Activated CD4-positive, alpha-beta T cell treated with anti-CD3 and anti-CD28 coated beads, Interleukin-2, amount 10 ng/mL, durations not matched to agents 7 days and 5 days (primary cell): Measurements from ENCODE around the gene EPHA4. TPM values are rescaled to one million over a fixed set of nuclear protein-coding genes. Genes with fewer than 3 reads are reported as not detected.

Source experiments
- CTCF ChIA-PET: fragments of 350-600 bp; sonication (Branson Sonifier 250); formaldehyde crosslinking; loops from one replicate; lab custom pipeline; 2021; ENCODE audit warnings: antibody characterized with exemption; lab: Charles Lee
- POLR2A ChIA-PET: fragments of 350-600 bp; sonication (Branson Sonifier 250); formaldehyde crosslinking; loops from one replicate; lab custom pipeline; 2021; ENCODE audit warnings: antibody characterized with exemption; lab: Charles Lee
- DNase-seq: peaks from one replicate; pipeline ENCODE4 v3.0.0-alpha.2; 2020
- H3K27ac Mint-ChIP-seq: one replicate; pipeline ENCODE4 v1.8.0; 2021; ENCODE audit warnings: mild to moderate bottlenecking, moderate library complexity, mixed read lengths
- H3K27me3 Mint-ChIP-seq: one replicate; pipeline ENCODE4 v1.8.0; 2021; ENCODE audit warnings: mixed read lengths
- H3K36me3 Mint-ChIP-seq: one replicate; pipeline ENCODE4 v1.8.0; 2021; ENCODE audit warnings: low read depth, mixed read lengths
- H3K4me1 Mint-ChIP-seq: one replicate; pipeline ENCODE4 v1.8.0; 2021; ENCODE audit warnings: mixed read lengths
- H3K4me3 Mint-ChIP-seq: one replicate; pipeline ENCODE4 v1.8.0; 2021; ENCODE audit warnings: mild to moderate bottlenecking, moderate library complexity, mixed read lengths
- H3K9me3 Mint-ChIP-seq: one replicate; pipeline ENCODE4 v1.8.0; 2021; ENCODE audit warnings: mixed read lengths
- total RNA-seq, 2 experiments: library from RNA; stranded (reverse); gene quantifications; one replicate each; pipeline ENCODE4 v1.2.3, GENCODE V29; 2021

Gene EPHA4
- total RNA-seq, 2 experiments from 2014 or later = 28.2 to 29.3 TPM

DNA sequence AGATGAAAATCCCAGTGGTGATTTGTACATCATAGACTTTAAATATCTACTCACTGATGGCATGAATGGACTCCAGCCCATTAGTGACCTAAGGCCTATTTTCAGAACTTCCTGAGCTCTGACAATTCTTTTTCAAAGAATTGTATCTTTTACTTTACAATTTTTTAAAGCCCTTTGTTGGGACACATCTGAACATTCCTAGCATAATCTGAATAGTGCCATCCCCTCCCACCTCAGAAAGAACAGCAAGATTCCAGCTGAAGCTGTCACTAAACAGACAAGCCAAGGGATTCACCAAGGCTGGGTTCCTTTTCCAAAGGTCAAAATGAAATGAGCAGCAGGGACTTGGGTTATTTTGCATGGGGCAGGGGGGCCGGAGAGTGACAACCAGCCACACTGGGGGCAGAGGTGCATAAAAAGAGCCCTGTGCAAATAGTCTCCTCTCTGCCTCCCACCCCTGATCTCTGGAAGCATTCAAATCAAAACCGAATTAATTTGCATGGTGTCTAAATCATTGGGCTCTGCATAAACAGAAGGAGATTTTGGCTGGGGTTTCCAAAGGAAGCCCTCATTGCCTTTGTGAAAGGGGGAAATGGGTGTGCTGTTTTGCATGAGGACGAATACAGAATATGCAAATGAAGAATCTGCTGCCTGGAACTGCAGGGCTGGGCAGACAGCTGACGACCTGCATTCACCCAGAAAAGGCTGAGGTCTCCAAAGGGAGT, 17.2 kb downstream of the EPHA4 start:
- H3K4me1 Mint-ChIP-seq = peaks cover 29% of the 10 kb centered on the region
- no peaks in the 10 kb centered on the region for H3K27me3 Mint-ChIP-seq
- no peak overlapping the region for H3K4me3 Mint-ChIP-seq
- POLR2A ChIA-PET = no interaction called here
- H3K27ac Mint-ChIP-seq = peak overlapping the region; percentile 52
- no peaks in the 10 kb centered on the region for H3K9me3 Mint-ChIP-seq
- H3K36me3 Mint-ChIP-seq = peaks cover 16% of the 10 kb centered on the region
- DNase-seq = no peak
- CTCF ChIA-PET = interaction anchor here (1.6 kb wide), 1 partner anchor 18 kb away, joined by 4 read pairs; no protein-coding TSS in a partner anchor

- Mint-ChIP-seq H3K4me3 (no peak overlapping the region), H3K27me3 (no peaks in the 10 kb centered on the region), H3K9me3 (no peaks in the 10 kb centered on the region), H3K4me1 (peaks cover 29% of the 10 kb centered on the region), H3K27ac (no peak overlapping the region), H3K36me3 (peaks cover 11% of the 10 kb centered on the region)
- DNase-seq = no peak
- CTCF ChIA-PET = interaction anchor here (0.8 to 1.6 kb wide), 2 partner anchors 20 to 56 kb away, joined by 3 to 4 read pairs; no protein-coding TSS in a partner anchor
- POLR2A ChIA-PET = no interaction called here
Observed at GRCh38 chr2:221553333-221553732, 18.8 kb downstream of the EPHA4 start.

- peaks cover 16% of the 10 kb centered on the region for H3K36me3 Mint-ChIP-seq
- H3K4me1 Mint-ChIP-seq = peaks cover 31% of the 10 kb centered on the region
- DNase-seq = no peak
- H3K4me3 Mint-ChIP-seq = no peak overlapping the region
- H3K27ac Mint-ChIP-seq = no peak overlapping the region
- ChIA-PET CTCF (no interaction called here), POLR2A (no interaction called here)
- H3K9me3 Mint-ChIP-seq = no peaks in the 10 kb centered on the region
- no peaks in the 10 kb centered on the region for H3K27me3 Mint-ChIP-seq
Observed at GRCh38 chr2:221552291-221552690, 19.8 kb downstream of the EPHA4 start.

DNA sequence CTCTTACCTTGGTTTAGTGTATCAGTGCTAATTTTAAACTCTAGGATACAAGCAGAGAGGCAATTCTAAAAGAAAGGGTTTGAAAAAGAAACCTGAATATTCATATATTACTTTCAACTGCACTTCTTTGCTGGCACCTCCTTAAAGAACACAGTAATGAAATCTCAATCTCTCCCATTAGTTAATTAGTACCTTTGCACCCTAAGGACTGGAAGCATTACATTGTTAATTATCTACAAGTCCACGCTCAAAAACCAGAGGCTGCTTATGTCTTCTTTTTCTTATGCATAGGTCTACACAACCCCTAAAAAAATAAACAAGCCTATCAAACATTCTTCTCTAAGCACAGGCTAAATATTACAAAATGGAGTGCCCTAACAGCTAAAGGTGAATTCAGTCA, 20.2 kb downstream of the EPHA4 start:
- no peak for DNase-seq
- Mint-ChIP-seq H3K4me3 (no peak overlapping the region), H3K4me1 (peaks cover 32% of the 10 kb centered on the region), H3K36me3 (peaks cover 14% of the 10 kb centered on the region), H3K27me3 (no peaks in the 10 kb centered on the region), H3K27ac (no peak overlapping the region), H3K9me3 (no peaks in the 10 kb centered on the region)
- ChIA-PET CTCF (no interaction called here), POLR2A (no interaction called here)

DNA sequence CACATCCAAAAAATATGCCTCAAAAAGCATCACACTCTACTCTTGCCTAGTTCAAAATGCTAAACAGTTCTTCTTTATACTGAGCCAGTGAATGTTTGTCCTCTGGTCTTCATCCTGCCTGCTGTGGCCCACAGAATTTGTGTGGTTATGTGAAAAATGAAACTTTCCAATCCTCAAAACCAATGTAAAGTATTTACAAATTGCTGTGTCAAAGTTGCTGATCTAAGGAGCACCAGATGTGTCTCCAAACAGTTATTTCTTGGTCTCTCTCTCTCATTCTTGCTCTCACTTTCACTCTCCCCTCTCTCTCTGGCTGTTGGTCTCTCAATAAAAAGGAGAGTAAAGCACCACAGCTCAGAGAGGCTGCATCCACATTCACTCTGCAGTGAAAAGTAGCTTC, 23.0 kb downstream of the EPHA4 start:
- Mint-ChIP-seq H3K27me3 (no peaks in the 10 kb centered on the region), H3K4me3 (no peak overlapping the region), H3K4me1 (peaks cover 21% of the 10 kb centered on the region), H3K27ac (peak overlapping the region; percentile 2), H3K36me3 (peaks cover 16% of the 10 kb centered on the region), H3K9me3 (peaks cover 3% of the 10 kb centered on the region)
- DNase-seq = no peak
- ChIA-PET POLR2A (no interaction called here), CTCF (interaction anchor here (1.1 kb wide), 1 partner anchor 9 kb away, joined by 3 read pairs; no protein-coding TSS in a partner anchor)

GRCh38 chr2:221546505-221547225, 25.4 kb downstream of the EPHA4 start:
- Mint-ChIP-seq H3K27ac (no peak overlapping the region), H3K9me3 (peaks cover 3% of the 10 kb centered on the region), H3K4me1 (peaks cover 21% of the 10 kb centered on the region), H3K4me3 (no peak overlapping the region), H3K27me3 (peaks cover 2% of the 10 kb centered on the region), H3K36me3 (peaks cover 14% of the 10 kb centered on the region)
- ChIA-PET CTCF (no interaction called here), POLR2A (no interaction called here)
- DNase-seq = no peak

GRCh38 chr2:221541131-221541735, 30.9 kb downstream of the EPHA4 start:
- Mint-ChIP-seq H3K27me3 (peaks cover 2% of the 10 kb centered on the region), H3K9me3 (peaks cover 3% of the 10 kb centered on the region), H3K36me3 (peaks cover 5% of the 10 kb centered on the region), H3K27ac (no peak overlapping the region), H3K4me3 (no peak overlapping the region), H3K4me1 (no peaks in the 10 kb centered on the region)
- POLR2A ChIA-PET = no interaction called here
- CTCF ChIA-PET = interaction anchor here (0.6 kb wide), 1 partner anchor 1779 kb away, joined by 4 read pairs; no protein-coding TSS in a partner anchor
- no peak for DNase-seq

- Mint-ChIP-seq H3K4me3 (no peak overlapping the region), H3K27me3 (peaks cover 2% of the 10 kb centered on the region), H3K4me1 (peaks cover 4% of the 10 kb centered on the region), H3K36me3 (peaks cover 15% of the 10 kb centered on the region), H3K27ac (no peak overlapping the region), H3K9me3 (no peaks in the 10 kb centered on the region)
- POLR2A ChIA-PET = no interaction called here
- DNase-seq = no peak
- CTCF ChIA-PET = interaction anchor here (0.8 kb wide), 1 partner anchor 21 kb away, joined by 3 read pairs; no protein-coding TSS in a partner anchor
Observed at GRCh38 chr2:221539246-221539645, 32.9 kb downstream of the EPHA4 start.

DNA sequence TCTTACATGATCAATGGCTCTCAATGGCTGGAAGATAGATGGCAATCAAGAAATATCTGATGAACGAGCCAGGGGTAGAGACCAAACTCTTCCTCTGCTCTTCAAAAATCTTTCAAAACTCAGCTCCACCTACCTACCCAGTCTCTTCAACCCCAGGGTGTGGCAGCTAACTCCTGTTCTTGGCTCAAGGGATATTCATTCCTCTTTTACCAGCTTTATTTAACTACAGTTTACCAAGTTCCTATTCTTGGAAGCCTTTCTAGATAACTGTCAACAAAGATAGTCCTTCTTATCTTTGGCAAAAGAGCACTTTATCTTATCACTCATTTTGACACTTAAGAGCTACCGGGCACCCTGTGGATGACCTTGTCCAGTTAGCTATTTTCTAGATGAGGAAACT, 36.3 kb downstream of the EPHA4 start:
- H3K27me3 Mint-ChIP-seq = no peaks in the 10 kb centered on the region
- H3K27ac Mint-ChIP-seq = no peak overlapping the region
- H3K4me3 Mint-ChIP-seq = no peak overlapping the region
- peaks cover 2% of the 10 kb centered on the region for H3K9me3 Mint-ChIP-seq
- no peak for DNase-seq
- H3K4me1 Mint-ChIP-seq = peaks cover 11% of the 10 kb centered on the region
- H3K36me3 Mint-ChIP-seq = peaks cover 18% of the 10 kb centered on the region
- CTCF ChIA-PET = no interaction called here
- POLR2A ChIA-PET = no interaction called here

- H3K4me1 Mint-ChIP-seq = peaks cover 36% of the 10 kb centered on the region
Observed at GRCh38 chr2:221533299-221533698, 38.8 kb downstream of the EPHA4 start.

DNA sequence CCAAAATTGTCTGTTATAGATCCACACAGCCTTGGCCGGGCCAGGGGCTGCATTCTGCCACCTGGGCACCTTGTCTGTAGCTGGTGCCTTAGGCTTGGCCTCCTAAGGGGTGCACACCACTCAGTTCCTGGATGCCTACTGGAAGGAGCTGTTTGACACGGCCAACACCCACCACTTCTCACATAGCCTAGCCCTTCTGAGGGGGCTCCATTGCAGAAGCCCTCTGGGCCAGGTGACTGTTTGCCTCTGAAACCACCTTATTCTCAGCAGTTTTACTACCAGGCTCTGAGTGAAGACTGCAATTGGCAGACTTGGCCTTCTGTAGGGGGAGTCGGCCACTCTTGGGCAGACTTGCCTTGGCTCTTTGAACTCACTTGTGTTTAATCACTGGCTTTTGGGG, 39.5 kb downstream of the EPHA4 start:
- peaks cover 43% of the 10 kb centered on the region for H3K4me1 Mint-ChIP-seq
- H3K27me3 Mint-ChIP-seq = no peaks in the 10 kb centered on the region
- no peak for DNase-seq
- POLR2A ChIA-PET = no interaction called here
- H3K9me3 Mint-ChIP-seq = peaks cover 9% of the 10 kb centered on the region
- CTCF ChIA-PET = no interaction called here
- H3K4me3 Mint-ChIP-seq = no peak overlapping the region
- no peak overlapping the region for H3K27ac Mint-ChIP-seq
- peaks cover 34% of the 10 kb centered on the region for H3K36me3 Mint-ChIP-seq

More at GRCh38 chr2:221533299-221533698, 38.8 kb downstream of the EPHA4 start:
- ChIA-PET POLR2A (no interaction called here), CTCF (no interaction called here)
- Mint-ChIP-seq H3K9me3 (peaks cover 9% of the 10 kb centered on the region), H3K36me3 (peaks cover 34% of the 10 kb centered on the region), H3K4me3 (no peak overlapping the region), H3K27ac (no peak overlapping the region), H3K27me3 (no peaks in the 10 kb centered on the region)
- DNase-seq = no peak

DNA sequence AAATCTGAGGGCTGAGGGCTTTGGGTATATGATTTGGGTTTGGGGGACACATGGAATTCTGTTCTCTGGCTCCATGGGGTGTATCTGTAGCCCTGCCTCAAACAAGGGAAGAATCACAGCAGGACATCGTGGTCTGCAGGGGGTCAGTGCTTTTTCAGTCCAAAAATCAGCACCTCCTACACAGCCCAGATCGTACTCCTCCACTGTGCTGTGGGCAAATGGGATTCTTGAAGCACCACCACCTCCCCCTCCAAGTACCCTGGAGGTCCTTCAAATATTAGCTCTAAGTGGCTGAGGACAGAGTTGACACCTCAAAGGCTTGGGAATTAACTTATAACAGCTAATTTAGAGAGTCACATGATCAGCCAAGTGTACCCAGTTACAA, 41.5 kb downstream of the EPHA4 start:
- ChIA-PET CTCF (interaction anchor here (0.7 kb wide), 1 partner anchor 9 kb away, joined by 4 read pairs; no protein-coding TSS in a partner anchor), POLR2A (no interaction called here)
- peaks cover 32% of the 10 kb centered on the region for H3K36me3 Mint-ChIP-seq
- peak overlapping the region; percentile 80 for H3K27ac Mint-ChIP-seq
- peaks cover 48% of the 10 kb centered on the region for H3K4me1 Mint-ChIP-seq
- H3K4me3 Mint-ChIP-seq = no peak overlapping the region
- peaks cover 9% of the 10 kb centered on the region for H3K9me3 Mint-ChIP-seq
- no peak for DNase-seq
- no peaks in the 10 kb centered on the region for H3K27me3 Mint-ChIP-seq
